Neutrophil (primary cell): Measurements from ENCODE around the gene RPS27.

Experiments
- H3K27ac ChIP-seq: fragments of 200-600 bp; sonication (generic); 2 replicates; pipeline ENCODE4 v1.5.1; 2016; ENCODE audit warnings: mild to moderate bottlenecking, moderate library complexity
- H3K27me3 ChIP-seq: fragments of 200-600 bp; sonication (generic); 2 replicates; pipeline ENCODE4 v1.6.0; 2016; ENCODE audit warnings: mild to moderate bottlenecking
- H3K36me3 ChIP-seq: fragments of 200-600 bp; sonication (generic); 2 replicates; pipeline ENCODE4 v1.5.1; 2017
- H3K4me1 ChIP-seq, 2 experiments: fragments of 200-600 bp in 1 of 2; sonication (generic) in 1 of 2; 1 replicate in 1 of 2; 2 replicates in 1 of 2; pipeline versions ENCODE4 v1.5.1 to v1.6.1; 2013 to 2016; ENCODE audit warnings: low read depth in 1 of 2, low read length in 1 of 2, mild to moderate bottlenecking in 1 of 2, moderate library complexity in 1 of 2; ENCODE audit not compliant: control insufficient read depth in 1 of 2, insufficient read depth in 1 of 2
- H3K4me3 ChIP-seq, 2 experiments: fragments of 200-600 bp in 1 of 2; sonication (generic) in 1 of 2; 1 replicate in 1 of 2; 2 replicates in 1 of 2; pipeline ENCODE4 v1.5.1; 2013 to 2016; ENCODE audit warnings: low read depth in 1 of 2, low read length in 1 of 2, mild to moderate bottlenecking in 1 of 2, moderate library complexity in 1 of 2
- H3K9me3 ChIP-seq: fragments of 200-600 bp; sonication (generic); 2 replicates; pipeline ENCODE4 v1.5.1; 2016
- TF ChIP-seq, protein P1 (sequence below): fragments of 200-600 bp; sonication (generic); IDR thresholded peaks from 2 replicates; pipeline ENCODE4 v1.5.1; 2016; ENCODE audit warnings: antibody characterized with exemption

Gene RPS27

GRCh38 chr1:153963030-153963849 is 27.3 kb upstream of the RPS27 start, which contains the start of gene SLC39A1:
Gene SLC39A1 (minus strand): TSS chr1:153963537. CDS start chr1:153962715, 822 bp downstream.
- Histone ChIP-seq H3K4me3 (peak within 1 kb of the TSS; percentile 89 to 93), H3K36me3 (peaks cover 8% of the 10 kb centered on the region), H3K4me1 (peaks cover 47 to 62% of the 10 kb centered on the region in 2 experiments), H3K27me3 (no peaks in the 10 kb centered on the region), H3K27ac (peak within 1 kb of the TSS; percentile 93), H3K9me3 (no peaks in the 10 kb centered on the region)
- TF ChIP-seq, protein P1, sequence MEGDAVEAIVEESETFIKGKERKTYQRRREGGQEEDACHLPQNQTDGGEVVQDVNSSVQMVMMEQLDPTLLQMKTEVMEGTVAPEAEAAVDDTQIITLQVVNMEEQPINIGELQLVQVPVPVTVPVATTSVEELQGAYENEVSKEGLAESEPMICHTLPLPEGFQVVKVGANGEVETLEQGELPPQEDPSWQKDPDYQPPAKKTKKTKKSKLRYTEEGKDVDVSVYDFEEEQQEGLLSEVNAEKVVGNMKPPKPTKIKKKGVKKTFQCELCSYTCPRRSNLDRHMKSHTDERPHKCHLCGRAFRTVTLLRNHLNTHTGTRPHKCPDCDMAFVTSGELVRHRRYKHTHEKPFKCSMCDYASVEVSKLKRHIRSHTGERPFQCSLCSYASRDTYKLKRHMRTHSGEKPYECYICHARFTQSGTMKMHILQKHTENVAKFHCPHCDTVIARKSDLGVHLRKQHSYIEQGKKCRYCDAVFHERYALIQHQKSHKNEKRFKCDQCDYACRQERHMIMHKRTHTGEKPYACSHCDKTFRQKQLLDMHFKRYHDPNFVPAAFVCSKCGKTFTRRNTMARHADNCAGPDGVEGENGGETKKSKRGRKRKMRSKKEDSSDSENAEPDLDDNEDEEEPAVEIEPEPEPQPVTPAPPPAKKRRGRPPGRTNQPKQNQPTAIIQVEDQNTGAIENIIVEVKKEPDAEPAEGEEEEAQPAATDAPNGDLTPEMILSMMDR, result no peak

DNA sequence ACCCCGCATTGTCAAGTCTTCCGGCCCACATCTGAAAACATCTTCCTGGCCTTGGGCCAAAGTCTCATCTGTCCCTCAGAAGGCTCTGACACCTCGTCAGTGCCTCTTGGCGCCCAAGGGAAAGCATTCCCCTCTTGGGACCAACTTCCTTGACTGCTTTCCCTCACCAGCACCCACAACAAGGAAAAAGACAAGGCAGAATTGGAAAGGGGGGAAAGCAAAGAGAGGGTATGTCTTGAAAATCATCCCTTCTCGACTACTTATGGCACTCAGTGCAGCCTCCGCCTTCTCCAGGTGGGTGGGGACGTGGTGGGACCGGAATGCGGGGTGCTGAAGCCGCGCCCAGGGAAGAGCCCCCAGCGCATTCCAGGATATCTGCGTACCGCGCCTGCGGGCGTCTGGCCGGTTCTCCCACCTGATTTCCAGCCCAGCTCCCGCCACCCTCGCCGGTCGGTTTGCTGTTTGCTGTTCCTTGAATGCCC is 26.7 kb upstream of the RPS27 start:
- TF ChIP-seq, protein P1, result no peak
- no peaks in the 10 kb centered on the region for H3K27me3 ChIP-seq
- H3K9me3 ChIP-seq, result no peaks in the 10 kb centered on the region
- H3K4me1 ChIP-seq, result peaks cover 51 to 63% of the 10 kb centered on the region in 2 experiments
- peak overlapping the region; percentile 89 to 93 for H3K4me3 ChIP-seq
- peak overlapping the region; percentile 93 for H3K27ac ChIP-seq
- H3K36me3 ChIP-seq, result peaks cover 8% of the 10 kb centered on the region

- Histone ChIP-seq H3K27me3 (no peaks in the 10 kb centered on the region), H3K4me1 (peaks cover 43 to 49% of the 10 kb centered on the region in 2 experiments), H3K36me3 (no peaks in the 10 kb centered on the region), H3K4me3 (peak within 1 kb of the TSS; percentile 71 to 77), H3K27ac (peak within 1 kb of the TSS; percentile 85), H3K9me3 (no peaks in the 10 kb centered on the region)
- TF ChIP-seq, protein P1, result peak; percentile 36
Observed at GRCh38 chr1:153967107-153967999, 23.2 kb upstream of the RPS27 start, which contains the start of gene CREB3L4. Gene CREB3L4 (plus strand): TSS chr1:153967902. CDS start chr1:153968526, 624 bp downstream.

- H3K4me3 ChIP-seq, result peak overlapping the region; percentile 71 to 77
- TF ChIP-seq, protein P1, result peak; percentile 7
Observed at GRCh38 chr1:153968000-153968363, 22.6 kb upstream of the RPS27 start.

DNA sequence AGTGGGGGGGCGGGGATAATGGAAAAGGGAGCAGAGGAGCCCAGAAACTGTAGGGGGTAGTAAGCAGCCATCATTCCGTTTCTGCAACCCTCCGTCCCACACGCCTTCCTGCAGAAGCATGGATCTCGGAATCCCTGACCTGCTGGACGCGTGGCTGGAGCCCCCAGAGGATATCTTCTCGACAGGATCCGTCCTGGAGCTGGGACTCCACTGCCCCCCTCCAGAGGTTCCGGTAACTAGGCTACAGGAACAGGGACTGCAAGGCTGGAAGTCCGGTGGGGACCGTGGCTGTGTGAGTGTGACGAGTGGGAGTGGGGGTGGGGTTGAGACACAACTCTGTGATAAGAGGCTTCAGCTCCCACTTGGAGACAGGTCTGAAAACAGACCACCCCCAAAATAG is 22.2 kb upstream of the RPS27 start:
- Histone ChIP-seq H3K4me3 (peak overlapping the region; percentile 71 to 77), H3K27ac (no peak overlapping the region), H3K36me3 (peaks cover 8% of the 10 kb centered on the region), H3K4me1 (peaks cover 33 to 42% of the 10 kb centered on the region in 2 experiments), H3K9me3 (no peaks in the 10 kb centered on the region), H3K27me3 (no peaks in the 10 kb centered on the region)
- TF ChIP-seq, protein P1, result no peak

More at GRCh38 chr1:153968000-153968363, 22.6 kb upstream of the RPS27 start:
- Histone ChIP-seq H3K9me3 (no peaks in the 10 kb centered on the region), H3K27me3 (no peaks in the 10 kb centered on the region), H3K4me1 (peaks cover 37 to 43% of the 10 kb centered on the region in 2 experiments), H3K27ac (peak overlapping the region; percentile 85), H3K36me3 (peaks cover 4% of the 10 kb centered on the region)
